NCI-H748 (cell line): ENCODE data around the gene SCGB1C2.
A peak's percentile ranks its signal among the peaks of the same experiment; 100 is the strongest.

Source experiments
- DNase-seq: peaks from one replicate; lab custom pipeline; 2025; ENCODE audit not compliant: unreplicated experiment; lab: John Stamatoyannopoulos, UW

The SCGB1C2 gene

GRCh38 chr17:170130-170670 lies 32.8 kb downstream of the SCGB1C2 start:
- no peak for DNase-seq

- no peak for DNase-seq
Observed at GRCh38 chr17:171871-172270, 34.5 kb downstream of the SCGB1C2 start.

GRCh38 chr17:172401-172800 lies 35.0 kb downstream of the SCGB1C2 start:
- no peak for DNase-seq

GRCh38 chr17:173166-173911 lies 36.0 kb downstream of the SCGB1C2 start:
- no peak for DNase-seq

- no peak for DNase-seq
Observed at GRCh38 chr17:177155-177554, 39.8 kb downstream of the SCGB1C2 start.

- no peak for DNase-seq
Observed at GRCh38 chr17:177762-178161, 40.4 kb downstream of the SCGB1C2 start.

- no peak for DNase-seq
Observed at GRCh38 chr17:178292-179065, 41.1 kb downstream of the SCGB1C2 start.

GRCh38 chr17:179066-179432 lies 41.7 kb downstream of the SCGB1C2 start:
- no peak for DNase-seq

GRCh38 chr17:179781-180380 lies 42.5 kb downstream of the SCGB1C2 start:
- DNase-seq, result no peak

- peak; percentile 39 for DNase-seq
Observed at GRCh38 chr17:180381-181244, 43.2 kb downstream of the SCGB1C2 start.

GRCh38 chr17:181245-182049 lies 44.1 kb downstream of the SCGB1C2 start, which contains the start of gene DOC2B:
Gene DOC2B, minus strand, starts transcription at chr17:181650. Its CDS starts 171 bp downstream, at chr17:181479.
- DNase-seq, result peak; percentile 63

- no peak for DNase-seq
Observed at GRCh38 chr17:182050-182751, 44.8 kb downstream of the SCGB1C2 start.

- no peak for DNase-seq
Observed at GRCh38 chr17:183021-183420, 45.7 kb downstream of the SCGB1C2 start.

GRCh38 chr17:185445-186138 lies 48.2 kb downstream of the SCGB1C2 start:
- DNase-seq, result no peak

- no peak for DNase-seq
Observed at GRCh38 chr17:187130-187529, 49.8 kb downstream of the SCGB1C2 start.
